Thoracic aorta (tissue), 2 donors: Measurements from ENCODE around the gene AIFM1. TPM values are rescaled to one million over a fixed set of nuclear protein-coding genes. Genes with fewer than 3 reads are reported as not detected.

Experiments used
- ATAC-seq: fragments of 150-250 bp; one replicate; pipeline ENCODE4 v1.8.0; 2017; ENCODE audit warnings: low read depth; ENCODE audit not compliant: insufficient number of reproducible peaks, low FRiP score
- DNase-seq: peaks from one replicate; pipeline ENCODE4 v3.0.0-alpha.2; 2020; ENCODE audit warnings: low spot score
- H3K27ac ChIP-seq, 2 donors: fragments of 200-600 bp; sonication (generic); 1 replicate in 1 of 2; 2 replicates in 1 of 2; pipeline ENCODE4 v1.5.1; 2016; ENCODE audit warnings: mild to moderate bottlenecking in 2 of 2, moderate library complexity in 2 of 2
- H3K27me3 ChIP-seq: fragments of 200-600 bp; sonication (generic); replicated peaks from 2 replicates; pipeline ENCODE4 v1.6.0; 2016; ENCODE audit warnings: mild to moderate bottlenecking; ENCODE audit not compliant: insufficient read depth
- H3K36me3 ChIP-seq: fragments of 200-600 bp; sonication (generic); one replicate; pipeline ENCODE4 v1.5.1; 2016
- H3K4me1 ChIP-seq, 2 donors: fragments of 200-600 bp; sonication (generic); 1 replicate in 1 of 2; 2 replicates in 1 of 2; pipeline versions ENCODE4 v1.5.1 to v1.6.0; 2016; ENCODE audit warnings: low read depth in 2 of 2, mild to moderate bottlenecking in 1 of 2; ENCODE audit not compliant: control insufficient read depth in 1 of 2
- H3K4me3 ChIP-seq: fragments of 200-600 bp; sonication (generic); 2 replicates; pipeline ENCODE4 v1.5.1; 2016; ENCODE audit warnings: mild to moderate bottlenecking
- H3K9me3 ChIP-seq: fragments of 200-600 bp; sonication (generic); 2 replicates; pipeline ENCODE4 v1.5.1; 2016
- total RNA-seq, 2 donors: library from RNA; depleted of rRNA; stranded (reverse); fragments of >200 nt; gene quantifications; one replicate each; pipeline versions ENCODE4 v1.1.0 to v1.2.3, GENCODE V29; 2016
- TF ChIP-seq, protein P1 (sequence below): fragments of 200-600 bp; sonication (generic); IDR thresholded peaks from one replicate; pipeline ENCODE4 v1.5.1; 2019; ENCODE audit warnings: antibody characterized with exemption

Gene AIFM1
- total RNA-seq, 2 donors from 2014 or later: 11.4 to 13.6 TPM

DNA sequence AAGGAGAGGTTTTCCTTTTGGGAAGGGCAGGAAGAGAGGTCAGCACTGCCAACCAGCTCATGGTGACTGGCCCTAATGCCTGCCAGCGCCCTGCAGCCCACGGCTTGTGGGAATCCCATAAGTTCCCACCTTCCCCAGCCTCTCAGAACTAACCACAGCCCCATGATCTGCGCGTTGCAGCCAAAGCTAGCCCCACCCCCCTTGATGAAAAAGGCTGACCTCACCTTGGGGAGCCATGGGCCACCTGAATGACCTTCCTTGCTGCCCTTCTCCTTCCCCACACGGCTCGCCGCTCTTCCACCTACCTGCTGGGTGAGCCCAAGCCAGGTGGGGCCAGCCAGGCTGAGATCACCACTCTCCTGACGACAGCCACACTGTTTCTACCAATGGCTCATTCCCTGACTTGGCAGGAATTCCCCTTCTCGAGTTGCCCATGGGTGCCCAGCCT is 51.5 kb downstream of the AIFM1 start:
- no peak for DNase-seq
- TF ChIP-seq, protein P1, sequence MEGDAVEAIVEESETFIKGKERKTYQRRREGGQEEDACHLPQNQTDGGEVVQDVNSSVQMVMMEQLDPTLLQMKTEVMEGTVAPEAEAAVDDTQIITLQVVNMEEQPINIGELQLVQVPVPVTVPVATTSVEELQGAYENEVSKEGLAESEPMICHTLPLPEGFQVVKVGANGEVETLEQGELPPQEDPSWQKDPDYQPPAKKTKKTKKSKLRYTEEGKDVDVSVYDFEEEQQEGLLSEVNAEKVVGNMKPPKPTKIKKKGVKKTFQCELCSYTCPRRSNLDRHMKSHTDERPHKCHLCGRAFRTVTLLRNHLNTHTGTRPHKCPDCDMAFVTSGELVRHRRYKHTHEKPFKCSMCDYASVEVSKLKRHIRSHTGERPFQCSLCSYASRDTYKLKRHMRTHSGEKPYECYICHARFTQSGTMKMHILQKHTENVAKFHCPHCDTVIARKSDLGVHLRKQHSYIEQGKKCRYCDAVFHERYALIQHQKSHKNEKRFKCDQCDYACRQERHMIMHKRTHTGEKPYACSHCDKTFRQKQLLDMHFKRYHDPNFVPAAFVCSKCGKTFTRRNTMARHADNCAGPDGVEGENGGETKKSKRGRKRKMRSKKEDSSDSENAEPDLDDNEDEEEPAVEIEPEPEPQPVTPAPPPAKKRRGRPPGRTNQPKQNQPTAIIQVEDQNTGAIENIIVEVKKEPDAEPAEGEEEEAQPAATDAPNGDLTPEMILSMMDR: no peak
- no peak overlapping the region for H3K27ac ChIP-seq
- H3K4me1 ChIP-seq: peaks cover 0 to 8% of the 10 kb centered on the region in 2 donors
- H3K36me3 ChIP-seq: no peaks in the 10 kb centered on the region
- H3K27me3 ChIP-seq: no peaks in the 10 kb centered on the region
- ATAC-seq: no peak
- no peak overlapping the region for H3K4me3 ChIP-seq
- no peaks in the 10 kb centered on the region for H3K9me3 ChIP-seq

GRCh38 chrX:130111220-130112154 is 54.2 kb downstream of the AIFM1 start:
- ATAC-seq: no peak
- TF ChIP-seq, protein P1: no peak

GRCh38 chrX:130110379-130111219 is 55.0 kb downstream of the AIFM1 start, which contains the start of gene ELF4:
ELF4 (minus strand) TSS chrX:130110497; CDS start chrX:130081330, 29,167 bp downstream.
- DNase-seq: no peak

More at GRCh38 chrX:130111220-130112154, 54.2 kb downstream of the AIFM1 start:
- no peak for DNase-seq
- Histone ChIP-seq H3K27me3 (no peaks in the 10 kb centered on the region), H3K9me3 (no peaks in the 10 kb centered on the region), H3K4me3 (peak overlapping the region; percentile 87), H3K27ac (peak overlapping the region in 1 of 2 donors; percentile 38), H3K36me3 (no peaks in the 10 kb centered on the region), H3K4me1 (peaks cover 0 to 18% of the 10 kb centered on the region in 2 donors)

GRCh38 chrX:130109429-130110378 is 55.9 kb downstream of the AIFM1 start:
- H3K4me1 ChIP-seq: peaks cover 0 to 27% of the 10 kb centered on the region in 2 donors
- no peaks in the 10 kb centered on the region for H3K9me3 ChIP-seq
- peak overlapping the region; percentile 88 for H3K27ac ChIP-seq
- ATAC-seq (no peak), DNase-seq (no peak)
- H3K27me3 ChIP-seq: no peaks in the 10 kb centered on the region
- TF ChIP-seq, protein P1: no peak
- H3K36me3 ChIP-seq: no peaks in the 10 kb centered on the region
- H3K4me3 ChIP-seq: peak overlapping the region; percentile 87

More at GRCh38 chrX:130110379-130111219, 55.0 kb downstream of the AIFM1 start, which contains the start of gene ELF4:
- Histone ChIP-seq H3K27ac (peak within 1 kb of the TSS; percentile 88), H3K4me1 (peaks cover 0 to 26% of the 10 kb centered on the region in 2 donors), H3K27me3 (no peaks in the 10 kb centered on the region), H3K36me3 (no peaks in the 10 kb centered on the region), H3K9me3 (no peaks in the 10 kb centered on the region), H3K4me3 (peak within 1 kb of the TSS; percentile 87)
- TF ChIP-seq, protein P1: no peak
- peak; percentile 82 for ATAC-seq
